Non-pigmented ciliary epithelial cell (primary cell): Measurements from ENCODE around the gene SLC16A6.
"Not testable (repeated sequence)": the region's sequence is repeated elsewhere in the genome, so short reads cannot be mapped to it uniquely, and the experiment has no call there.

Experiments
- DNase-seq: peaks from one replicate; pipeline ENCODE4 v3.0.0-alpha.2; 2010; ENCODE audit warnings: low read depth

The SLC16A6 gene

DNA sequence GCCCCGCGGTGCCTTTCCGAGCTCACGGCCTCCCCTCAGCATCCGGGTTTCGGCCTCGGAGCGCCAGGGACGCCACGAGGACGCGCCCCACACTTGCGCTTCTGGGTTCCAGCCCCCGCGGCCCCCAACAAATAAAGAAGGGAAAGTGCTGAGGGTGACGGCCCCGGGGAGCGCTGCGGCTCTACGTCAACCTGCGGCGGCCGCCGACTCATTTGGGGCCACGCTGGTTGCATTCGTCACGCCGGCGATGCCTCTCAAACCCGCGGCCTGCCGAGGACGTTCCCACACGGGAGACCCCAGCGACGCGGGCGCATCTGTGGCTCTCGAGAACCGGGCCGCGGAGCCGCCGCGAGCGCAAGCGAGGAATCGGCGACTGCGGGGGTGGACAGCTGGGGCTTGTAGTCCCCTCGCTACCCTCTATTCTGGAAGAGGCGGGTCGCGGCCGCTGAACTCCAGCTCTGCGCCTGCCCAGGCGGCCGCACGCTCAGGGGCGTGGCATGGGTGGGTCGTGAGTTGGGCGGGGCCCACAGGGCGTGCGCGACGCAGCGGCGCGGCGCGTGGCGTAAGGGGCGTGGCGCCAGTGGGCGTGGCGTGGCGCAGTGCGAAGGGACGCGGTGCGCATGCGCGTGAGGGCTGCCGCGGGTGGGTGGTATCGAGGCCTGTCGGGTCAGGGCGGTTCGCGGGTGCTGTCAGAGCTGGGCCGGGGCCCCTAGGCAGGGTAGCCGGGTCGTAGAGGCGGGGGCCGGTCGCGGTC is 43.3 kb downstream of the SLC16A6 start, which contains the start of gene AMZ2:
Gene AMZ2 (plus strand): TSS at position 599 of the 754 bp plus-strand sequence. CDS start 2,145 bp downstream, outside the sequence.
- DNase-seq, result no peak

DNA sequence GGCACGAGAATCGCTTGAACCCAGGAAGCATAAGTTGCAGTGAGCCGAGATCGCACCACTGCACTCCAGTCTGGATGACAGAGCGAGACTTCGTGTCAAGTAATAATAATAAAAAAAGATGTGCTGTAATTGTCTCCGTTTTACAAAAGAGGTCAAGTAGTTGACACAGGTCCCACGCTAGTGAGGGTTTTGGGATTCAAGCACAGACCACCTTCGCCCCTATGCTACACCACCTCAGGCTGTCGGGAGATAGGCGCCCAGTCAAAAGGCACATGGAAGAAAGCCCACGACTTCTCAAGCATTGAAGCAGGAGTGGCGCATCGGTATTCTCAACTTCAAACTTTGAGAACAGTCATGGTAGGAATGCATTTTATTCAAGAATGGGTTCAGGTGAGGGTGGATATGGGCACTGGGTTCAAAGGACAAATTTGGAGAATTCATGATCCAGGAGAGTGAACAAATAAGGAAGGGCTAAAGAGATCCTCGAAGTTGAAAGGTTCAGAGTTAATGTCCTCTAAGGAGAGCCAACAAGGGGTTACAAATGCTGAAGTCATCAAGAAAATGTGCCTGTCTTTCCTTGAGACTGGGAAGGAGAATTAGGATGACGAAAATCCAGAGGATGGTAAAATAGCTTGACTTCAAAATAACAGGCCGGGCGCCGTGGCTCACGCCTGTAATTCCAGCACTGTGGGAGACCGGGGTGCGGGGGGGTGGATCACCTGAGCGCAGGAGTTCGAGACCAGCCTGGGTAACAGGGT is 44.5 kb downstream of the SLC16A6 start:
- DNase-seq, result no peak

DNA sequence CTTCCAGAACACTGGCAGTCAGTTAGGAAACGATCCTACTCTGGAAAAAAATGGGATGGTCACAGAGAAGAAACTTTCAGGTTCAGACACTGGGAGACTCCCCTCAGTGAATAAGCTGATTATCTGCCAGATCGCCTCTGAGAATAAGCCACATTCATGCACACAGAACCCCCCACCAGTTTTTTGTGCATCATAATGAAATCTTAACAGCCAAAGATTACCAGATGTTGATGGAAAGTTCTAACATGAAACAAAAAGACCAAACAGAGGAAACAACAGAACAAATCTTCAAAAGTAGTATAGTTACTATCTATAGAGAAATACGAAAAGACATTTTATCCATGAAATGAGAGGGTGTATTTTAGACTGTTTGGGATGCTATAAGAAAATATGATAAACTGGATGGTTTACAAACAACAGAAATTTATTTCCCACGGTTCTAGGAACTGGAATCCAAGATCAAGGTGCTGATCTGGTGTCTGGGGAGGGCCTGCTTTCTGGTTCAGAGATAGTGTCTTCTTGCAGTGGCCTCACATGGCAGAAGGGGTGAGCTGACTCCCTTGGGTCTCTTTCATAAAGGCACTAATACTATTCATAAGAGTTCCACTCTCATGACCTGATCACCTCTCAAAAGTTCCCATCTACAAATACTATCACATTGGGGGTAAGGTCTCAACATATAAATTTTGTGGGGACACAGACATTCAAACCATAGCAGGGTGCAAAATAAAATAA is 51.1 kb downstream of the SLC16A6 start:
- DNase-seq, result no peak

DNA sequence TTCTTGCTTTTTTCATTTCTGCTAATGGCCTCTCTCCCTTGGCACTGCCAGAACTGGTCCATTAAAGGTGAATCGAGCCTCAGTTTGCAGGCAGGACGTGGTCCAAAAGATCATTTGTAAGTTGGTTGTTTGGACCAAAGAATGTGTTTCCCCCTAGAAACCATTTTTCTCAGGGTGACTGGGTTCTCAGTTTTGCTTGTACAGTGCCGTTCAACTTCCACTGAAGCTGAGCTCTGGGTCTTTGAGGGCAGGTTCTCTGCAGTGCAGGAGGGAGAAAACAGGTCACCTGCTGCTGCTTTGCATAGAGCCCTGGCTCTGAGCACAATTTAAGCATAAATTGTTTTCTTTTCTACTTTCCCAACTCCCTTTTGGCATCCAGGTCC is 52.1 kb downstream of the SLC16A6 start:
- DNase-seq, result no peak

DNA sequence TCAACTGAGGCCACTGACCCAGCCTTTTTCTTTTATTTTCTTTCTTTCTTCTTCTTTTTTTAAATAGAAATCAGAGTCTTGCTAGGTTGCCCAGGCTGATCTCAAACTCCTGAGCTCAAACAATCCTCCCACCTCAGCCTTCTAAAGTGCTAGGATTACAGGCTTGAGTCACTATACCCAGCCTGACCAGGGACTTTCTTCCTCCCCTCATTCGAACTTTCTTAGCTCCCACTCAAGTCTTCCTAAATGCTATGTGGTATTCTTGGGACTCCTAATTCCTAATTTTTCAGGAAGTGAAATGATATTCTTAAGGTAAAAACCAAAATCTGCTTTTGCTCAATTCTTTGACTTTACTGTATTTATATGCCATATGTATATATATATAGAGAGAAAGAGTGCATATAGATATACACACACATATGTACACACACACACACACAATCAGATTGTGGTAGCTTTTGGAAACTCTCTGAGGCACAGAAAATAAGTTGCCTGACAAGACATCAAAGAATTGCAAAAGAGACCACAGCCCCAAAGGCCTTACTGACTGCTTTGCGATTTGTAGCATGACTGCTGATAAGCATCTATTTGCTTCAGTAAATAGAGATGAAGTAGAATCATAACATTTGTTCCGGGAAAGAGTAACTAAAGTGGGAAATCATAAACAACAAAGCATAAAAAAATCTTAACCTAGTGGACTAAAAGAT is 52.6 kb downstream of the SLC16A6 start:
- DNase-seq, result no peak

DNA sequence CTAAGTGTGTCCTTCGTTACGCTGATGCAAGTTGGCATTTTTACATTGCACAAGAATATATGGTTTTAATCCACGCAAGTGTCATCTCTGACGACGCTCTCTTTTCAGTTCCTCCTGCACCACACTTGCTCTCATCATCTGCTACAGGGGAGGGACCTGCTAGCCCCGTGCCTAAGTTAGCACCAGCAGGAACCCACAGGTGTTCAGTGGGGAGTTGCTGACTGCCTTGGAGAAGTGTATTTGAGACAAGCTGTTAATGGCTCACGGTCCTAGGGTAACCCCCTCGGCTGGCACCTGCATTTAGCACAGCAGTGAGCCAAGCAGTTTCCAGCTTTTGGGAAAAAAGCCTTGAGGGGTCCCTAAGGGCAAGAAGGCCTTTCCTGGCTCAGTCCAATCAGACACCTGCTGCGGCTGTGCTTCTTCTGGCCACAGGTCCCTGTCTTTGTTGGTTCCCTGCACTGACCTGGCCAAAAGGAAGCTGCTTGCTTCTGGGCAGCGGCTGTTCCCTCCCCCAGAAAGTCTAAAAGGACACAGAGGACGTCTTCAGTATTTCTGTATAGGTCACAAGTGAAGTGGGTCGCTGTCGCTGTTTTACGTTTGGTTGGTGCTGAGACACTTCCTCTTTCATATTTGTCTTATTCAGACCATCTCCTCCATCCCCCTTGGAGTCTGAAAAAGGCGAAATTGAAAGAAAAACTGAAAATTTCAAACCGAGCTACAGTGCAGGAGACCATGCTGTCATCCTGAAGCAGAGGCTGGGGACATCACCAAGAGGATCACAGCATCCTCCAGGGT is 53.4 kb downstream of the SLC16A6 start:
- not testable (repeated sequence) for DNase-seq

DNA sequence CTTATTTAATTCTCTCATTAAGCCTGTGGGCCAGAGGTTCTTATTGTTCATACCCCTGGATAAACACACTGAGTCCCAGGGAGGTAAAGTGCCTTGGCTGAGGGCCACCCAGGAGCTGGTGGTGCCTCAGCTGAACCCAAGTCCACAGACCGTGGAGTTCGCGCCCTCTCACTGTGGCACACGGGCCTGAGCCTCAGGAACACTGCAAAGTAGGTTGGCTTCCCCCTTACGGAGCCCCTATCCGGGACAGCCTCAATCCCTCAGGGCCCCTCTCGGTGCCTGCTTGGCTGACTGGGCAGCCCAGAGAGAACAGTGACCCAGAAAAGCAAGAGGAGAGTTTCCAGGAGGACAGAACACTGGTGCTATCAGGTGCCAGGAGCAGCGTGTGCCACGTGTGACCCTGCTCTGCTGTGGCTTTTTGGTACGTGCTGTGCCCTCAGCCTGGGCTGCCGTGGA is 55.6 kb downstream of the SLC16A6 start:
- DNase-seq, result not testable (repeated sequence)

DNA sequence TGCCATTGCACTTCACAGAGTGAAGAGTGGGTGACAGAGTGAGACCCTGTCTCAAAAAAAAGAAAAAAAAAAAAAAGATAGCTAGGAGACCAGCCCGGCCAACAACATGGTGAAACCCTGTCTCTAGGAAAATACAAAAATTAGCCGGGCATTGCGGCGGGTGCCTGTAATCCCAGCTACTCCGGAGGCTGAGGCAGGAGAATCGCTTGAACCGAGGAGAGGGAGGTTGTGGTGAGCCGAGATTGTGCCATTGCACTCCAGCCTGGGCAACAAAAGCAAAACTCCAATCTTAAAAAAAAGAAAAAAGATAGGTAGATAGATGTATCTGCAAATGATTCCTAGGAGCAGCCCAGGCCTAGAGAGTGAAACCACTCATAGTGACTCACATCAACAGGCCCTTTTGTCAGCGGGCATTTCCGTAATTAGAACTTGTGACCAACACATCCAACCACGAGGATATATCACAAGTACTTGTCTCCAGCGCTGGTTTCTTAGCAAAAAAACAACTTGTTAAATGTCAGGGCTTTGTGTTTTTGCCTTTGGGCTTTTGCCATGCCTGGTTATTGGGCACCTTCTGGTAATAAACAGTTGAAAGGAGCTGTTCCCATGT is 56.1 kb downstream of the SLC16A6 start:
- peak; percentile 78 for DNase-seq

DNA sequence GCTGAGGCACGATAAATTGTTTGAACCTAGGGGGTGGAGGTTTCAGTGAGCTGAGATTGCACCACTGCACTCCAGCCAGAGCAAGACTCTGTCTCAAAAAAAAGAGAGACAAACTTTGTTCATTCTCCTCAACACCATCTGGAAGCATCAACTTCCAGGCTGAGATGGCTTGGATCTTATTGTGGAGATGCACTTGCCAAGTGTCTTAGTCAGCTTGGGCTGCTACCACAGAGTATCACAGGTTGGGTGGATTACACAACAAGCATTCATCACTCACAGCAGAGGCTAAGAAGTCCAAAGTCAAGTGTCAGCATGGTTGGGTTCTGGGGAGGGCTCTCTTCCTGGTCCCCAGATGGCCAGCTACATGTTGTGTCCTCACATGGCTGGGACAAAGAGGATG is 58.2 kb downstream of the SLC16A6 start:
- not testable (repeated sequence) for DNase-seq

DNA sequence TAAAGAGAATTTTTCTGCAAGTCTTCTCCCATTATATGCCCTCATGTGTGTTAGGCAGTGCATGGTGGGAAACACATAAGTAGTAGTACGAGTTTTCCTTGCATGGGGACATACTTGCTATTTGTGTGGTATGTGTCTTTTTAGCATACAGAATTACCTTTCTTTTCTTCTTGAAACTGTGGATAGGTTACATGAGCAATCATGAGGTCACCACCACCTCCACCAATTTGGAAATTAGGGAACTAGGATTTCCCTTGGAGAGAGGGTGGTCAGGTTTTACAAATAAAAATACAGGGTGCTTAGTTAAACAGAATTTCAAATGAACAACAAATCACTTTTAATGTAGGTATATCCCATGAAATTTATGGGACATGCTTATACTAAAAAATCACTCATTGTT is 59.4 kb downstream of the SLC16A6 start:
- no peak for DNase-seq

DNA sequence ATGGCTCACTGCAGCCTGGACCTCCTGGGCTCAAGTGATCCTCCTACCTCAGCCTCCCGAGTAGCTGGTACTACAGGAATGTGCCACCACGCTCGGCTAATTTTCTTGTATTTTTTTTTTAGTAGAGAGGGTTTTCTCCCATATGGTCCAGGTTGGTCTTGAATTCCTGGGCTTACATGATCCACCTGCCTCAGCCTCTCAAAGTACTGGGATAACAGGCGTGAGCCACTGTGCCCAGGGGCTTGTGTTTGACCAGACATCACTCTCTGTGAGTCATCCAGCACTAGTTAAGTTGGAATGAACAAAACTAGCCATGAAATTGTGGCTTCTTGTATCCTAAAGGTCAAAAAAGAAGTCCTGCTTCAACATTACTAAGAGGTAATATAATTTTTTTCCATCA is 59.8 kb downstream of the SLC16A6 start:
- not testable (repeated sequence) for DNase-seq

DNA sequence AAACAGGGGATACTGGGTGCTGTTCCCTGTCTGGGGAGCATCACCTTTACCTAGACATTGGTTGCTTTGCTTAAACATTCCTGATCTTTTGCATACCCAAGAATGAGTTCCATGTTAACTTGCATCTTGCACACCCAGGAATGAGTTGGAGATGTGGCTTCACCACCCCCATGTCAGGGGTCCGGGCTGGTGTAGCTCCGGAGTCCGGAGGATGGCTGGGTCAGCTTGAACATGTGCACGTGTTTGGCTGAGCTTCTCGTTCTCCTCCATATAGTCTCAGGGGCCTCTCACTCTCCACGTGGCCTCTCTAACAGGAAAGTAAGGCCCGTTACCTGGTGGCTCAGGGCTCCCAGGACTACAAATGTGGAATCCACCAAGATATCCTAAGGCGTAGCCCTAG is 61.3 kb downstream of the SLC16A6 start:
- no peak for DNase-seq

DNA sequence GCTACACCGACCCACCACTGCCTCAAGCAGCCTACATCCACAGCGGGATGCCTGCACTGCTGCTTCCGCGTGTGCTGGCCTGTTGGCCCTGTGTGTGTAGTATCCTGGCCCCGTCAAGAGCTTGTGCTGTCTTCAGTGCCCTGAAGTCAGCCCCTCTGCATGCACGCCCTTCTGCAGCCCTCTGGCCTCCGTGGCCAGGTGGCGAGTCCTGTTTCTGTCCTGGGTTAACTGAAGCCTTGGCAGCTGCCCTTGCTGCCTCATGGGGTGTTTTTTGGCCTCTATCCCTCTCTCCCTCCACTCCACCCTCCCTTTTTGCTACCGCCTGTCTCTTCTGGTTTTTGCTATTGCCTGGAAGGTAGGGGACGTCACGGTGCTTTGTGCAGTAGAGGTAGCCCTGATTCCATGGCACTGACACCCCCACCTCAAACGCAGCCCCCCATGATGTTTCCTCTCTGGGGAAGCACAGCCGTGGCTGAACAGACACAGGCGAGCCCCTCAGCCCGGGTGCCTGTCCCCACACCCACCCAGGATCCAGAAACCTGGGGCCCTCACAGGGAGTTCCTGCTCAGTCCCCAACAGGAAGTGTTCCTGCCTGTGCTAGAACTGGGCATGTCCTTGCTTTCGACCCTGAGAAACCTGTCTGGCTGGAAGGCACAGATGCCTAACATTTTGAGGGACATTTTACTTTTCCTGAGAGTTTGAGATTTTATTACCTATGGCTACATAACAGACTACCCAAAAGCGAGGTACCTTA is 61.9 kb downstream of the SLC16A6 start:
- no peak for DNase-seq

DNA sequence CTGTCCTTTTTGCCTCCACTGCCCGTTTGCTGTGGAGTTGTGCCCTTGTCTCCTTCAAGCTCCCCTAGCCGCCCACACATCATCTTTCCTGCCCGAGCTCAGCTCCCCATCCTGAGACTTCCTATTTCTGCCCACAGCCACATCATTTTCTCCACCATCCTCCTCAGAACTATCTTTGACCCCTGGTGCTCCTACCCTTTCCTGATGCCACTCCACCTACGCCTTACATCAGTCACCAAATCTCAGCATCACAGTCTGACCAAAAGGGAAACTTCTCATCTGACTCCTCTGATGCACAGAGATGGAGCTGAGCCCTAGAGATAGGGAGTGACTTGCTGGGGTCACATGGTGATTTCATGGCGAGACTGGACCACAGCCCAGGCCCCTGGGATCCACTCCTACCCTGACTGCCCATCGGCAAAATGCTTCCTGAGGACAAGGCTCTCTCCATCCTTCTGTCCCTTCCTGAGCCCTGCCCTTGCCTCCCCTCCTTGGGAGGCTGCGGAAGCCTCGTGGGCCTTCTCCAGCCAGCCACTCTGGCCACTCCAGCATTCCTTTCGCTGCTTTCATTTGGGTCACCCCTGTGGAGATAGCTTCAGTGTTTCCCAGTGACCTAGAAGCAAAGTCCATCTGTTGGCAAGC is 62.8 kb downstream of the SLC16A6 start:
- not testable (repeated sequence) for DNase-seq

DNA sequence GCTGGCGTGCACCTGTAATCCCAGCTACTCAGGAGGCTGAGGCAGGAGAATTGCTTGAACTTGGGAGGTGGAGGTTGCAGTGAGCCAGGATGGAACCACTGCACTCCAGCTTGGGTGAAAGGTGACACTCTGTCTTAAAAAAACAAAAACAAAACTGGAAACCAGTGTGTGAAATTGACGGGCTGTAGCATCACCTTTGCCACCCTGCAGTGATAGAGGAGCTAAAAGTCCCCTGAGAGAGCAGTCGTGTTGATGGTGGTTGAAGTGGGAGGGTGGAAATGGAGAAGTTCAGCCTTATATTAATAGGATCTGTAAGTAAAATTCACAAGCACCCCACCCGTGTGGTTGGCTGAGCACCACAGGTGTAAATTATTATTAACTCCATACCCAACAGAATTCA is 65.9 kb downstream of the SLC16A6 start:
- DNase-seq, result not testable (repeated sequence)

DNA sequence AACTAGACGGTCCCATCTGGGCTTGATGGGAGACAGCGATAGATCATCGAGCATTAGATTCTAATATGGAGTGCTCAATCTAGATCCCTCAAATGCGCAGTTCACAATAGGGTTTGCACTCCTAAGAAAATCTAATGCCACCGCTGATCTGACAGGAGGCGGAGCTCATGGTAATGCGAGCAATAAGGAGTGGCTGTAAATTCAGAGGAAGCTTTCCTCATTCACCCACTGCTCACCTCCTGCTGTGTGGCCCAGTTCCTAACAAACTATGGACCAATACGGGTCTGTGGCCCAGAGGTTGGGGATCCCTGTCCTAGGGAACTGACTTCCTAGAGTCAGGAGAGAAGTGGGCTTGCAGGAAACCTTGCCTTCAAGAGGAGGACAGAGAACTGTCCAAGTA is 68.3 kb downstream of the SLC16A6 start:
- DNase-seq, result no peak

DNA sequence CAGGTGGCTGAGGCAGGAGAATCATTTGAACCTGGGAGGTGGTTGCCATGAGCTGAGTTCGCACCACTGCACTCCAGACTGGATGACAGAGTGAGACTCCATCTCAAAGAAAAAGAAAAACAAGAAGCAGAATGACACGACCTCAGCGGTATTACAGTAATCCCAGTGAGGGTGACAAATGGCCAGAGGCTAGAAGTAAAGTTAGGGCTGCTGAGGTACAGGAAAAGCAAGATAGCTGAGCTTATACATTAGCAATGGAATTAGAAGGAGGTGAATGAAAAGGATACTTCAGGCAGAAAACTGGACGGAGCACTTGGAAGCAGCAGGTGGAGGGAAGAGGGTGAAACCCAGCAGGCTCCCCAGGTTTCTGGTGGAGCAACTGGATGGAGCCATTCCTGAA is 69.1 kb downstream of the SLC16A6 start:
- DNase-seq, result no peak

DNA sequence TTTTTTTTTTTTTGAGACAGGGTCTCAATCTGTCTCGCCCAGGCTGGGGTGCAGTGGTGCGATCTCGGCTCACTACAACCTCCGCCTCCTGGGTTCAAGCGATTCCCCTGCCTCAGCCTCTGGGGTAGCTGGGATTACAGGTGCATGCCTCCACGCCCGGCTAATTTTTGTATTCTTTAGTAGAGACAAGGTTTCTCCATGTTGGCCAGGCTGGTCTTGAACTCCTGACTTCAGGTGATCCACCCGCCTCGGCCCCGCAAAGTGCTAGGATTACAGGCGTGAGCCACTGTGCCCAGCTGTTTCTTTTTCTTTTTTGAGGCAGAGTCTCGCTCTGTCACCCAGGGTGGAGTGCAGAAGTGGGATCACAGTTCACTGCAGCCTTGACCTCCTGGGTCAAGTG is 70.1 kb downstream of the SLC16A6 start:
- DNase-seq, result not testable (repeated sequence)

DNA sequence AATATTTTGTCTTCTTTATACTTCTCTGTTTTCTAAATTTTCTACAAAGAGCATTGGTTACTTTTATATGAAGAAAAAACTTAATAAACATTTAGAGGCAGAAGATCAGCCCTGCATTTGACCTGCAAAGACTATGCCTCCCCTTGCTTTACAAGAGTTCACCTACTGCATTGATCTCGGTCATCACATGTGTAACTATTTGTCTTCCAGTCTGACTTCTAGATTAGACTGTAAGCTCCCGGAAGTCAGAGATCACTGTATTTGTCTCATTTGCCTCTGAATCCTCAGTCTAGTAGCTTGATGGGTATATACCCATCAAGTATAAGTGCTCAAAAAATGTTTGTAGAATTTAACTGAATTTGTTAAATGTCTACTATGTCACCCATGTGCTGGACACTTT is 70.7 kb downstream of the SLC16A6 start:
- DNase-seq, result not testable (repeated sequence)
